GM13976 (cell line): ENCODE data around the gene UTP15.

ENCODE experiments used
- DNase-seq: peaks from one replicate; pipeline ENCODE4 v3.0.0; 2012; ENCODE audit warnings: low spot score
- CTCF ChIP-seq: IDR thresholded peaks from 2 replicates; pipeline ENCODE4 v1.5.1; 2012; ENCODE audit warnings: borderline replicate concordance, mild to moderate bottlenecking; ENCODE audit not compliant: insufficient read depth; ENCODE audit errors: extremely low read depth, missing control alignments, control extremely low read depth
- in situ Hi-C: fragments of 300-500 bp; cut with MboI; formaldehyde crosslinking; loops from one replicate; pipeline ENCODE4 v1.12.0; 2022; ENCODE audit warnings: low sequenced_read_pairs, mixed read lengths, inconsistent platforms; ENCODE audit not compliant: unreplicated experiment

Gene UTP15

GRCh38 chr5:73528248-73528647, 37.3 kb upstream of the UTP15 start:
- in situ Hi-C loops, result no loop called here
- TF ChIP-seq CTCF, result no peak
- DNase-seq, result no peak

DNA sequence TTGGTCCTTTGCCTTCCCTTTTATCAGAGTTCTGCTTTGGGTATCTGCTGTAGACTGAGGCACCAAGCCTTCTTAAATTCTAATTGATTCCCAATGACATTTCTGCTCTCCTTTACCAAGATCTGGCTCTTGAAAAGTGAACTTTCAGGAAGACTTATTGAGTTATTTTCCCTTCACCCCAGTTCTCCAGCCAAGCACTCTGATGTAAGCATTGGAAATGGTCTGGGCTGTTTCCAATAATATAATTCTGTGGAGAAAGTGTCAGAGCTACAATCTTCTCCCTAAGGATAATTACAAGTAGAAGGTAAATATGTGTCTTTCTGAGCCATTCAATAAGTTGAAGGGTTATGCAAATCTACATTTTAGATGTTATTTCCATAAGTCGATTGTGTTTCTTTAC, 36.5 kb upstream of the UTP15 start:
- TF ChIP-seq CTCF, result no peak
- DNase-seq, result no peak
- in situ Hi-C loops, result no loop called here

DNA sequence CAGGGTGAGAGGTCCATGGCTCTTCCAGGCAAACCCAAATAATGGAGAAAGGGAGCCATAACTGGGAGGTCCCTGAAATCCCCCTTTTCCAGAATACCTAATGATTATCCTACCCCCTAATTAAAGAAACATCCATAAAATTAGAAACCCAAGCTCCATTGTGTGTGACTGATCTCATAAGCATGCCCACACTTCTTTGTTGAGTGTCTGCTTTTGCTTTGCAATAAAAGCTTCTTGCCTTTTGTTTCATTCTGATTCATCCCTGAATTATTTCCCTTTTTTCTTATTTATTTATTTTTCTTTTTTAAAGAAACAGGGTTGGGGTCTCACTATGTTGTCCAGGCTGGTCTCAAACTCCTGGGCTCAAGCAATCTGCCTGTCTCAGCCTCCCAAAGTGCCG, 34.2 kb upstream of the UTP15 start:
- no peak for TF ChIP-seq CTCF
- no peak for DNase-seq
- in situ Hi-C loops, result no loop called here

- no peak for DNase-seq
- in situ Hi-C loops, result no loop called here
- TF ChIP-seq CTCF, result no peak
Observed at GRCh38 chr5:73532195-73532594, 33.3 kb upstream of the UTP15 start.

GRCh38 chr5:73534011-73534644, 31.4 kb upstream of the UTP15 start:
- DNase-seq, result no peak
- in situ Hi-C loops, result no loop called here
- TF ChIP-seq CTCF, result no peak

DNA sequence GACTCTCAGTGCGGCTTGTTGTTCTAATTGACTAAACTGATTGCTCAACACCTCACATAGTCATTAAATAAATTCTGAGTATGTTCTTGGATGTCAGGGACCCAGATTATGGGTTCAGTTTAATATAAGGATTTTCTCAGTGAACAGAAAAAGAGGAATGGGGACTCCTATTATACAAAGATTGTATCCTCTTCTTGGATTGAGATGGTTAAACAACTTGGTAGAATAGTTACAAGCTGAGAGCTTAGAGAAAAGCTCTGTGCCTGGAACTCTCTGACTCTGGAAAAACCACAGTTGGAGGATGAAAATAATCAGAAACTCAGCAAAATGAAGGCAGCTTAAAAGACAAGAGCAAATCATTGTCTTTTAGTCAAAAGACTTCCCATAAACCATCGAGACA, 30.6 kb upstream of the UTP15 start:
- in situ Hi-C loops, result no loop called here
- DNase-seq, result no peak
- no peak for TF ChIP-seq CTCF

DNA sequence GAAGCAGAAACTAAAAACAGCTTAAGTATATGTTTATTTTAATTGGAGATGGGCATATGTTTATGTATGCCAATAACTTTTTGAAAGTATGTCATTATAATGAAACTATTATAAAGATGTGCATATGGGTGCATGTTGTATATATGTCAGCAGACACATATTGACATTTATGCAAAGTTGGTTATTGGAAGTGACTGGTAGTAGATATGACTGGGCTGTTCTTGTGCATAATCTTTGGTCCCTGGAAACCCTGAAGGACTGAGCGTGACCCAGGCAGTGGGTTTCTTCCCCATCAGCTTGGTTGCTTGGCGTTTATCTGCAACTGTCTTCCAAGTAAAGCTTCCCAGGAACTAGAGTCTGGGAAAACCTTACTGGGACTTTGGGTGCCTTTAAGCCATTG, 25.8 kb upstream of the UTP15 start:
- TF ChIP-seq CTCF, result no peak
- DNase-seq, result no peak
- in situ Hi-C loops, result no loop called here
